ENCODE results near the gene TRPC4AP.

GRCh38 chr20:34967421-34967820 lies 125.2 kb downstream of the TRPC4AP start:
- TF ChIP-seq, protein P1, sequence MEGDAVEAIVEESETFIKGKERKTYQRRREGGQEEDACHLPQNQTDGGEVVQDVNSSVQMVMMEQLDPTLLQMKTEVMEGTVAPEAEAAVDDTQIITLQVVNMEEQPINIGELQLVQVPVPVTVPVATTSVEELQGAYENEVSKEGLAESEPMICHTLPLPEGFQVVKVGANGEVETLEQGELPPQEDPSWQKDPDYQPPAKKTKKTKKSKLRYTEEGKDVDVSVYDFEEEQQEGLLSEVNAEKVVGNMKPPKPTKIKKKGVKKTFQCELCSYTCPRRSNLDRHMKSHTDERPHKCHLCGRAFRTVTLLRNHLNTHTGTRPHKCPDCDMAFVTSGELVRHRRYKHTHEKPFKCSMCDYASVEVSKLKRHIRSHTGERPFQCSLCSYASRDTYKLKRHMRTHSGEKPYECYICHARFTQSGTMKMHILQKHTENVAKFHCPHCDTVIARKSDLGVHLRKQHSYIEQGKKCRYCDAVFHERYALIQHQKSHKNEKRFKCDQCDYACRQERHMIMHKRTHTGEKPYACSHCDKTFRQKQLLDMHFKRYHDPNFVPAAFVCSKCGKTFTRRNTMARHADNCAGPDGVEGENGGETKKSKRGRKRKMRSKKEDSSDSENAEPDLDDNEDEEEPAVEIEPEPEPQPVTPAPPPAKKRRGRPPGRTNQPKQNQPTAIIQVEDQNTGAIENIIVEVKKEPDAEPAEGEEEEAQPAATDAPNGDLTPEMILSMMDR (IDR thresholded peaks at IDR 0.05 in 4 of 5, conservative IDR thresholded peaks at IDR 0.05 in 1 of 5): no peak
- no peak for TF ChIP-seq POLR2A (IDR thresholded peaks at IDR 0.05)

All from gastrocnemius medialis (tissue), 4 donors.